NCI-H526 (cell line): Measurements from ENCODE around the gene TBC1D1.
"Not testable (repeated sequence)": the region's sequence is repeated elsewhere in the genome, so short reads cannot be mapped to it uniquely, and the experiment has no call there.

Experiments used
- DNase-seq, 2 experiments: peaks; one replicate each; lab custom pipeline; 2025; lab: John Stamatoyannopoulos, UW

The TBC1D1 gene

GRCh38 chr4:38016698-38017097 is 125.8 kb downstream of the TBC1D1 start:
- DNase-seq, result no peak

DNA sequence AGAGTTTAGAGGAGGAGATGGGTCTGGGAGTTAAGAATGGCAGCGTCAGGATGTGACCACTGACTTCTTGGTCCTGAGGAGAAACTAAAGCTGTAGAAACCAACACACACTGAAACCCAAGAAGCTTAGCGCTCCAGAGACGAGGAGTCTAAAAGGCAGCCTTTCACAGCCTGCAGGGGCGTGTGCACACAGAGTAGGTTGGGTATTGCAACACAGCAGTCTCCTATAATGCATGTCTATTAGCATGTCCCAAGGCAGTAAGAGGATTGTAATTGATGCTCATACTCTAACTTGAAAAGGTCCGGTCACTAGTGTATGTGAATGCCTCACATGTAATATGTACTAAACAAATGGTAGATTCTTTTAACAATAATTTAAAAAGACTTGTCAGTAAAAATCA is 126.7 kb downstream of the TBC1D1 start:
- DNase-seq, result no peak

DNA sequence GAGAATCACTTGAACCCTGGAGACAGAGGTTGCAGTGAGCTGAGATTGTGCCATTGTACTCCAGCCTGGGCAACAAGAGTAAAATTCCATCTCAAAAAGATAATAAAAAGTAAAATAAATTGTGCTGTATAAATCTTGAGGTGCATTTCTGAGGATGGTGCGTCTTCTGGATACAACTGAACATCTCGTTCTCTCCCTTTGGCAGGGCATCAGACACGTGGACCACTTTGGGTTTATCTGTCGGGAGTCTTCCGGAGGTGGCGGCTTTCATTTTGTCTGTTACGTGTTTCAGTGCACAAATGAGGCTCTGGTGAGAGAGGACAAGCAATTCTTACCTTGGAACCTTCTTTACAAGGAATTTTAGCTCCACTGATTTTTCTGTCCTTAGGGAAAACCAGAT is 129.5 kb downstream of the TBC1D1 start:
- DNase-seq, result no peak

GRCh38 chr4:38020961-38021360 is 130.1 kb downstream of the TBC1D1 start:
- not testable (repeated sequence) for DNase-seq

DNA sequence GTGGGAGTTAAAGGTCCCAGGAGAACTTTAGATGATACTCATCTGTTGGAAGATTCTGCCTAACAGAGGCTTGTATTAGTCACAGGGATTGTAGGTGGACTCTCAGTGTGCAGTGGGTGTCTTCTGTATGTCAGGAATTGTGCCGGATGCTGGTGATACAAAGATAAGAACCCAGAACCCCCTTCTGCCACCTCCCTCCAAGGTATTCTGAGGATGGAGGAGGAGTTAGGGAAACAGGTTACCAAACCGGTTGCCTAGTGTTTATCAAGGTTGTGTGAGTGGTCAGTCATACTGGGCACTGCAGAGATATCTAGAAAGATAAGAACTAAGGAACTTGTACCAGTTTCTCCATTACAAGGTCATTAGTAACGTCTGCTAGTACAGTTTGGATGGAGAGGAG is 130.9 kb downstream of the TBC1D1 start:
- no peak for DNase-seq

GRCh38 chr4:38023347-38024205 is 132.7 kb downstream of the TBC1D1 start:
- no peak for DNase-seq

DNA sequence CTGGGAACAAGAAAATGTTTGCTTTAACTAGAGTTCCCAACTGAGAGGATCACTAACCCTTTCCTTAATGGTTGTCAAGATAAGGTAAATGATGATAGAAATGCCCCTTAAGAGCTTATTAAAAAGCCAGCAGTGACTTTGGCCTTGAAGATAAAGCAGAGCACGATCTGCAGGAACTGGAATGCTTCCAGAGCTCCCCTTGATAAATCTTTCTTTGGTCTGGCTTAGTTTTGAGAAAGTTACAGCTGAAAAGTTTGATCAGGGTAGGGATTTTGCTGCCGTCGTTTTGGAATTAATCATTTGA is 133.3 kb downstream of the TBC1D1 start:
- no peak for DNase-seq

DNA sequence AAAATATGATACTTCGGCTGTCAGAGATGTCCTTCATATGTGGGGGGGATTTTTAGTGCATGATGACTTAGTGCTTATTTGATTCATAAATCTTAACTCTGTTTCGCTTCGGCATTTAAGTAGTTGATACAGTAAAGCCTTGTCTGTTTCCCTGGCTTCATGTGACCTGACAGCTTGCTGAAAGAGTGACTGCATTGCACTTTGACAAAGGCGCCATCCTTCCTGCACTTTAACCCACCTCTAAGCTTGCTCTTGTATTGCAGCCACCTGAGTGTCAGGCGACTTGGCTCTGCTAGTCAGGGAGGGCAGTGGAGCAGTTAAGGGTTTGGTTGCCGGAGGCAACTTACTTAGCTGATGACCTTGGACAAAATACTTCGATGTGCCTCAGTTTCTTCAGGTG is 134.8 kb downstream of the TBC1D1 start:
- DNase-seq, result no peak

- DNase-seq, result no peak
Observed at GRCh38 chr4:38026158-38026740, 135.4 kb downstream of the TBC1D1 start.

- no peak for DNase-seq
Observed at GRCh38 chr4:38030023-38030422, 139.1 kb downstream of the TBC1D1 start.

GRCh38 chr4:38034986-38035882 is 144.3 kb downstream of the TBC1D1 start:
- peak; percentile 38 to 81 for DNase-seq

DNA sequence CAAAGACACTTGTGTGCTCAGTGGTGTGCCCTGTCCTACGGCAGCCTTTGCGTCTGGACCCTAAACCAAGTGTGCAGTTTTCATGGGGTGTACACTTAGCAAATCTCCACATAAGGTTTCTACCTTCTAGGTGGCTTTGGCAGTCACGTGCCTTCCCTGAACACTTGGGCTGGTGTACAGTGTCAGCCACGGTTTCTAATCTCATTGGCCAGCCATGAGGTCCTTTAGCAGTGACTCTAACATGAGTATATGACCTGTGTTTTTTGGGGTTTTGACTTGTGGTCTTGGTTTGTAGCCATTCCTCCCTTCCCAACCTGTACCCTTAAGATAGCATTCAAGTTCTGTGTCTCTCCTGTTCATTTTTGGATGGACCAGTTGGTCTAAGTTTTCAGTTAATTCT is 145.7 kb downstream of the TBC1D1 start:
- DNase-seq, result no peak

DNA sequence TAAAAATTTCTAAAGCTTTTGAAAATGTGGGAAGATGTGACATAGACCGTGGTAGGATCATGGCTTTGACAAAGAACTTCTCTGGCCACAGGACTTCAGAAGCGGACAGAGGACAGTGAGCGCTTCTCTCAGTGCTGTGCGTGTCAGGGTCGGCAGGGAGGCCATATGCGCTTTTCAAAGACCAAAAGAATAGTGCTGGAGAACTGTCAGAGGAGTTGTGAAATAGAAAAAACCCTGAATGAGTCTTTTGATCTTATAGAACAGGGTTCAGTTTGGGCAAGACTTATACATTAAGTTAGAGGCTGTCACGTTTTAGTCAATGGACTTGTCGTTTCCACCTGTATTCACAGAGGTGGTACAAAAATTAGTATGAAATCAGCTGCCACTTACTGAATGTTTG is 146.7 kb downstream of the TBC1D1 start:
- DNase-seq, result no peak

- DNase-seq, result no peak
Observed at GRCh38 chr4:38040619-38041018, 149.7 kb downstream of the TBC1D1 start.

DNA sequence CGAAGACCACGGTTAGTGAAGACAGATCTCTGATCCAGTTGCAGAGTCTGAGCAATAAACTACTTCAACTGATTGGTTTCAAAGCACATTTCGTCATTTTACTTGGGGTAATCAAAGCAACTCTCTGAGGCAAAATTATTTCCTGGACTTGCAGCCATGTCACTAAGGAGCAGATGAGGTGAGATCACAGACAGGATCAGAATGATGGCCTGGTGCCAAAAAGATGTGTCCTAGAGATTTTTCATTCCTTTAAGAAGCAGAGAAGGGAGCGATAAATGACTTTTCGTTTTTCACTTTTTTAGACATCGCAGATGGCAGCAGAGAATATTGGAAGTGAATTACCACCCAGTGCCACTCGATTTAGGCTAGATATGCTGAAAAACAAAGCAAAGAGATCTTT is 153.2 kb downstream of the TBC1D1 start:
- no peak for DNase-seq

GRCh38 chr4:38045289-38045988 is 154.6 kb downstream of the TBC1D1 start:
- DNase-seq, result no peak

DNA sequence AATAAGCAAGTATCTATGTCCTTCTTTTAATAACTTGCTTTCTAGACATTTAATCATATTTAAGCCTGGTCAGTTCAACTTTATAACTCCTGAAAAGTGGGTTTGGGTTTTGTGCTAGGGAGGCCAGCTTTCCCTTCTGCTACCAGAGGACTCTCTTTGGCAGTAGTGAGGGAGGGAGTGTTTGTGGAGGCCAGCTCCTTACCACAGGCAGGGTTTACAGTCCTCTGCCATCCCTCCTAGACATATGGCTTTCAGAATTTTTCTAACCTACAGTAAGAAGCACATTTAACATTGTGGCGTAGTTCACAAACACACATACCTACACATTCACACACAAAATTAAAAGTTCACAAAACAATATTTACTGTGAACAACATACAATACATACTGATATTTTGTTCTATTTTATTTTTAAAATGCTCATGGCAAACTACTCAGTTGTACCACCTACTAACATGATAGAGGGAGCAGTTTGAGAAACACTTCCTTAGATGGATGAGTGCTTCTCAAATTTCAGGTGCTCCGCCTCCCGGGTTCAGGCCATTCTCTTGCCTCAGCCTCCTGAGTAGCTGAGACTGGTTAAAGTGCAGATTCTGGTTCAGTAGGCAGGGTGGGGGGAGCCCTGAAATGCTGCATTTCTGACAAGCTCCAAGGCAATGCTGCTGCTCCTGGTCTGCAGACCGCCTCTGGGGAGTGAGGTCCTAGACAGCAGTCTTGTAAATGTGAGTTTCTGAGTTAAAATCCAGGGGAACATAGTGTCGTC is 156.0 kb downstream of the TBC1D1 start:
- peak in 1 of 2 experiments; percentile 16 for DNase-seq

GRCh38 chr4:38049545-38050170 is 158.8 kb downstream of the TBC1D1 start:
- no peak for DNase-seq

DNA sequence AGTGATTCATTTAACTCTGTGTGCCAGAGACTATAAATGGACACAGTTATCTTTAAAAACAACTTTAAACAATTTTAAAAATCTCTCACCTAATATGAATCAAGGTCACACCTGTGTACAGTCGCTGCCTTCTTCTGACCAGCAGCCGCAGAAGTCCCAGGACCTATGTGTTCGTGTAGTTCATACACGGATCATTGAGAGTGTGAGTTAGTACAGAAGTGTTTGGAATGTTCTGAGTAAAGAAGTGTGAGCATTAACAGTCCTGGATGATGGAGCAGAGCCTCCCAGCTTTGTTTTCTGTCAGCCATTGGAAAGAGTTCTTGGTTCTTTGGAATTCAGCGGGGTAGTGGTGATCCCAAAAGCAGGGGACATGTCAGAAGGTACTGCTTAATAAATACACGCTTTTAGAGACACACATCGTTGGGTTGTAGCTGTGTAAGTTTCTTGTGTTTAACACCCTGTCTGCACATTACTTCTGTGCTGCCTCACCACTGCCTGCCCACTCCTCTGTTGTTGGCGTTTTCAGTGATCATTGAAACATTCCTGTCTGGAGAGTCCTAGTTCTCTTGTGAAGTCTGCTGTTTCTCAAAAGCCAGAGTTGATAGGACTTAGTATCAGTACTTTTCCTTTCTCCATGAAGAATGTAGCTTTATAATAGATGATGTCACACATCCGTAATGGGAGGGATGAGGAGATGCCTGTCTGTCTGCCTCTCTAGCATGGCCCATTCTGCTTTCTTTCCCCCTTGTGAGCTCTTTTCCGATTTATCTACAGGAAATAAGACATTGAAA is 159.9 kb downstream of the TBC1D1 start:
- no peak for DNase-seq

- no peak for DNase-seq
Observed at GRCh38 chr4:38055566-38055965, 164.7 kb downstream of the TBC1D1 start.
